Lower lobe of right lung (tissue), 2 donors: ENCODE measurements around the gene UNKL. TPM values are rescaled to one million over a fixed set of nuclear protein-coding genes. Genes with fewer than 3 reads are reported as not detected.
A peak's percentile ranks its signal among the peaks of the same experiment; 100 is the strongest.

Source experiments
- ATAC-seq, 2 donors: fragments of 200-7000 bp; cut with Tn5 transposase; one replicate each; pipeline ENCODE4 v1.9.1; 2020 to 2022; ENCODE audit warnings: mild to moderate bottlenecking in 2 of 2, moderate library complexity in 2 of 2
- DNase-seq: peaks from one replicate; pipeline ENCODE4 v3.0.0-alpha.2; 2020
- H3K27ac ChIP-seq: fragments of 200-600 bp; one replicate; pipeline ENCODE4 v1.8.0; 2022
- H3K27me3 ChIP-seq: fragments of 200-600 bp; one replicate; pipeline ENCODE4 v1.8.0; 2022; ENCODE audit warnings: low read depth
- H3K36me3 ChIP-seq: fragments of 200-600 bp; one replicate; pipeline ENCODE4 v1.8.0; 2022; ENCODE audit warnings: mild to moderate bottlenecking
- H3K4me1 ChIP-seq: fragments of 200-600 bp; one replicate; pipeline ENCODE4 v1.8.0; 2022
- H3K4me3 ChIP-seq: fragments of 200-600 bp; one replicate; pipeline ENCODE4 v1.8.0; 2022; ENCODE audit warnings: mild to moderate bottlenecking
- H3K9me3 ChIP-seq: fragments of 200-600 bp; one replicate; pipeline ENCODE4 v1.8.0; 2022
- CTCF ChIP-seq: fragments of 200-600 bp; IDR thresholded peaks from one replicate; pipeline ENCODE4 v1.8.0; 2022; ENCODE audit warnings: antibody characterized with exemption, mild to moderate bottlenecking
- intact Hi-C: fragments of 100-400 bp; cut with DNase I; formaldehyde crosslinking; loops from one replicate; pipeline ENCODE4 v1.11.0; 2022
- long read RNA-seq: library from polyadenylated mRNA; unstranded; transcript quantifications from one replicate; pipeline ENCODE4 v2.0.0, GENCODE V29; 2021
- total RNA-seq: library from RNA; stranded (reverse); fragmentation: NEBNext Ultra II Directional; extraction: Animal tissue kit (Norgen Biotek cat#: 25700); gene quantifications from one replicate; pipeline ENCODE4 v1.2.1, GENCODE V29; 2021
- donor health status: DM: no; HTN: yes; CAD: no; lungs with severe emphysema.

The UNKL gene
- 23.1 TPM for total RNA-seq
- long read RNA-seq, partial matches to known transcripts, result 3 of 23 reads
- long read RNA-seq, other reads (novel, unspliced or antisense), result 15 of 23 reads

GRCh38 chr16:1414532-1415260 is at the start of gene UNKL:
TSS of gene UNKL (minus strand) at chr16:1414704. CDS start at chr16:1414691, 13 bp downstream.
- Histone ChIP-seq H3K4me1 (peaks cover 29% of the 10 kb centered on the region), H3K36me3 (peaks cover 34% of the 10 kb centered on the region), H3K27ac (peak within 1 kb of the TSS; percentile 89), H3K27me3 (no peaks in the 10 kb centered on the region), H3K9me3 (no peaks in the 10 kb centered on the region), H3K4me3 (peak within 1 kb of the TSS; percentile 84)
- intact Hi-C loops, result no loop called here
- ATAC-seq (peak; percentile 69 to 73), DNase-seq (peak; percentile 89)
- TF ChIP-seq CTCF, result no peak

GRCh38 chr16:1461146-1461545 is 46.6 kb upstream of the UNKL start:
- Histone ChIP-seq H3K4me1 (no peaks in the 10 kb centered on the region), H3K27ac (no peak overlapping the region), H3K27me3 (no peaks in the 10 kb centered on the region), H3K4me3 (no peak overlapping the region), H3K36me3 (peaks cover 70% of the 10 kb centered on the region), H3K9me3 (no peaks in the 10 kb centered on the region)
- DNase-seq (no peak), ATAC-seq (no peak)
- TF ChIP-seq CTCF, result no peak
- intact Hi-C loops, result no loop called here

GRCh38 chr16:1460602-1461138 is 46.2 kb upstream of the UNKL start:
- ATAC-seq (peak in 1 of 2 donors; percentile 6), DNase-seq (peak; percentile 37)
- intact Hi-C loops, result no loop called here
- Histone ChIP-seq H3K4me3 (no peak overlapping the region), H3K9me3 (no peaks in the 10 kb centered on the region), H3K27ac (no peak overlapping the region), H3K36me3 (peaks cover 74% of the 10 kb centered on the region), H3K27me3 (no peaks in the 10 kb centered on the region), H3K4me1 (no peaks in the 10 kb centered on the region)
- no peak for TF ChIP-seq CTCF

GRCh38 chr16:1459967-1460366 is 45.5 kb upstream of the UNKL start:
- Histone ChIP-seq H3K4me3 (no peak overlapping the region), H3K4me1 (no peaks in the 10 kb centered on the region), H3K27me3 (no peaks in the 10 kb centered on the region), H3K9me3 (no peaks in the 10 kb centered on the region), H3K27ac (no peak overlapping the region), H3K36me3 (peaks cover 81% of the 10 kb centered on the region)
- DNase-seq (peak; percentile 35), ATAC-seq (no peak)
- intact Hi-C loops, result no loop called here
- no peak for TF ChIP-seq CTCF

GRCh38 chr16:1458977-1459341 is 44.5 kb upstream of the UNKL start:
- no peaks in the 10 kb centered on the region for H3K9me3 ChIP-seq
- H3K4me3 ChIP-seq, result no peak overlapping the region
- H3K4me1 ChIP-seq, result no peaks in the 10 kb centered on the region
- intact Hi-C loops, result no loop called here
- no peak overlapping the region for H3K27ac ChIP-seq
- H3K36me3 ChIP-seq, result peaks cover 84% of the 10 kb centered on the region
- TF ChIP-seq CTCF, result no peak
- H3K27me3 ChIP-seq, result no peaks in the 10 kb centered on the region
- ATAC-seq (no peak), DNase-seq (no peak)
